GM12878 (cell line): Measurements from ENCODE around the gene PPHLN1. TPM values are rescaled to one million over a fixed set of nuclear protein-coding genes. Genes with fewer than 3 reads are reported as not detected.

ENCODE experiments used
- ATAC-seq: fragments of 200-7000 bp; cut with Tn5 transposase; 3 replicates; pipeline ENCODE4 v1.9.1; 2020; ENCODE audit warnings: mild to moderate bottlenecking, moderate library complexity
- BruUV-seq: library from RNA; stranded (reverse); fragments of 400-500 nt; replicated peaks from 2 replicates; lab custom pipeline; 2021; lab: Mats Ljungman, UMichigan
- CTCF ChIA-PET: fragments of 300-600 bp; sonication (Branson Sonifier 250); formaldehyde crosslinking; extraction: SDS; loops from one replicate; lab custom pipeline; 2021; ENCODE audit warnings: inconsistent platforms; lab: Yijun Ruan, JAX
- POLR2A ChIA-PET: fragments of 350-600 bp; formaldehyde crosslinking; extraction: SDS; loops from one replicate; lab custom pipeline; 2021; ENCODE audit warnings: inconsistent platforms; lab: Charles Lee
- RAD21 ChIA-PET: fragments of 300-600 bp; sonication (Branson Sonifier 250); formaldehyde crosslinking; loops from one replicate; lab custom pipeline; 2023; ENCODE audit warnings: antibody characterized with exemption; ENCODE audit not compliant: unreplicated experiment; lab: Charles Lee
- SMC1A ChIA-PET: fragments of 300-600 bp; sonication (Branson Sonifier 250); formaldehyde crosslinking; loops from one replicate; lab custom pipeline; 2023; ENCODE audit not compliant: unreplicated experiment, uncharacterized antibody; lab: Charles Lee
- DNase-seq: peaks from one replicate; pipeline ENCODE4 v3.0.0-alpha.2; 2011; ENCODE audit warnings: low read depth, low spot score
- FAIRE-seq: peaks from 3 replicates; lab custom pipeline; 2011; peaks lifted over from hg19 to GRCh38; lab: Jason Lieb, UNC
- H2AFZ ChIP-seq: 2 replicates; pipeline ENCODE4 v1.6.0; 2011; ENCODE audit warnings: low read depth, low read length, control low read depth; ENCODE audit not compliant: control insufficient read depth
- H3K27ac ChIP-seq: 2 replicates; pipeline ENCODE4 v1.5.1; 2011; ENCODE audit warnings: control low read depth; ENCODE audit not compliant: control insufficient read depth, insufficient read depth
- H3K27me3 ChIP-seq, 2 experiments: replicated peaks in 1 of 2; 2 replicates each; pipeline versions ENCODE4 v1.6.0 to v1.6.1; 2011; ENCODE audit warnings: low read length in 1 of 2; ENCODE audit not compliant: control insufficient read depth in 2 of 2, insufficient read depth in 2 of 2
- H3K36me3 ChIP-seq, 2 experiments: 2 replicates each; pipeline ENCODE4 v1.5.1; 2011; ENCODE audit warnings: low read length in 1 of 2; ENCODE audit not compliant: control insufficient read depth in 2 of 2, insufficient read depth in 2 of 2
- H3K4me1 ChIP-seq: 2 replicates; pipeline ENCODE4 v1.6.1; 2011; ENCODE audit warnings: mild to moderate bottlenecking, low read length, moderate library complexity, mixed read lengths; ENCODE audit not compliant: control insufficient read depth, insufficient read depth
- H3K4me2 ChIP-seq: 2 replicates; pipeline ENCODE4 v1.6.0; 2011; ENCODE audit warnings: control low read depth; ENCODE audit not compliant: control insufficient read depth, insufficient read depth
- H3K4me3 ChIP-seq: fragments of 200-600 bp; sonication (generic); 2 replicates; pipeline ENCODE4 v1.5.1; 2016
- H3K79me2 ChIP-seq: 2 replicates; pipeline ENCODE4 v1.6.0; 2011; ENCODE audit warnings: low read length; ENCODE audit not compliant: control insufficient read depth, insufficient read depth
- H3K9ac ChIP-seq: 2 replicates; pipeline ENCODE4 v1.8.0; 2011; ENCODE audit warnings: low read length, control low read depth, mixed read lengths; ENCODE audit not compliant: control insufficient read depth, insufficient read depth
- H3K9me3 ChIP-seq: replicated peaks from 3 replicates; pipeline ENCODE4 v1.5.1; 2011; ENCODE audit warnings: mild to moderate bottlenecking, low read length; ENCODE audit not compliant: control insufficient read depth, insufficient read depth
- H4K20me1 ChIP-seq: 2 replicates; pipeline ENCODE4 v1.6.0; 2011; ENCODE audit not compliant: control insufficient read depth, insufficient read depth
- EGR1 ChIP-seq, 2 experiments: IDR thresholded peaks; 1 replicate in 1 of 2; 2 replicates in 1 of 2; pipeline ENCODE4 v1.6.1; 2011 to 2012; ENCODE audit warnings: low read depth in 2 of 2, low read length in 2 of 2, borderline replicate concordance in 1 of 2, mild to moderate bottlenecking in 1 of 2, moderate library complexity in 1 of 2
- FOXM1 ChIP-seq: IDR thresholded peaks from 2 replicates; pipeline ENCODE4 v1.6.1; 2012; ENCODE audit warnings: low read depth, mild to moderate bottlenecking, inconsistent platforms, low read length, moderate library complexity
- JUNB ChIP-seq: IDR thresholded peaks from 2 replicates; pipeline ENCODE4 v1.6.1; 2016; ENCODE audit warnings: antibody characterized with exemption, mild to moderate bottlenecking
- MAX ChIP-seq: IDR thresholded peaks from 2 replicates; pipeline ENCODE4 v1.6.1; 2012; ENCODE audit warnings: low read depth, low read length, improper control_type of control experiment
- NFIC ChIP-seq: IDR thresholded peaks from 2 replicates; pipeline ENCODE4 v1.6.1; 2012; ENCODE audit warnings: low read depth, mild to moderate bottlenecking, inconsistent platforms, low read length, moderate library complexity
- NR2F1 ChIP-seq: fragments of 450-650 bp; conservative IDR thresholded peaks from 2 replicates; pipeline ENCODE4 v1.6.1; 2017; ENCODE audit warnings: mild to moderate bottlenecking
- SMARCA5 ChIP-seq: fragments of 450-650 bp; IDR thresholded peaks from 2 replicates; pipeline ENCODE4 v1.6.1; 2017; ENCODE audit warnings: mild to moderate bottlenecking
- SP1 ChIP-seq: IDR thresholded peaks from one replicate; pipeline ENCODE4 v1.6.1; 2011; ENCODE audit warnings: low read depth, low read length
- ZBTB11 ChIP-seq: fragments of 450-650 bp; formaldehyde crosslinking; IDR thresholded peaks from 2 replicates; pipeline ENCODE4 v1.5.0; 2022; ENCODE audit warnings: mild to moderate bottlenecking, missing genetic modification characterization
- ZSCAN29 ChIP-seq: fragments of 450-650 bp; IDR thresholded peaks from 2 replicates; pipeline ENCODE4 v1.6.1; 2017; ENCODE audit warnings: mild to moderate bottlenecking, moderate library complexity
- WGBS: methylation state at CpG from one replicate; pipeline ENCODE4 v1.1.6; 2016; ENCODE audit warnings: low lambda C conversion rate; ENCODE audit not compliant: insufficient replicate concordance, insufficient coverage; ENCODE audit errors: missing lambda C conversion rate; 5-methylcytosine and 5-hydroxymethylcytosine counted together
- in situ Hi-C: fragments of 300-500 bp; cut with MboI; formaldehyde crosslinking; loops from 9 replicates; pipeline ENCODE4 v1.14.3; 2018; ENCODE audit warnings: mixed read lengths
- intact Hi-C: fragments of 100-400 bp; cut with micrococcal nuclease; formaldehyde crosslinking; loops from one replicate; pipeline ENCODE4 v1.14.2; 2022; ENCODE audit not compliant: unreplicated experiment
- polyA plus RNA-seq, 11 experiments: library from polyadenylated mRNA; depleted of rRNA in 4 of 11; unstranded in 6 of 11; stranded (reverse) in 5 of 11; fragments of >200 nt; fragmentation: Nextera tagmentation in 4 of 11; fragmentation: Illumina TruSeq in 1 of 11; extraction: Ambion mirVana in 4 of 11; extraction: Trizol in 1 of 11; gene quantifications; 1 replicate in 1 of 11; 2 replicates in 10 of 11; pipeline versions ENCODE4 v1.2.1 to v1.2.3, GENCODE V29; 2011 to 2016; ENCODE audit warnings: inconsistent platforms in 2 of 11, missing spikeins in 2 of 11, low read depth in 1 of 11
- total RNA-seq, 4 experiments: library from RNA; depleted of rRNA in 3 of 4; stranded (reverse); fragments of >200 nt in 3 of 4; fragmentation: Illumina TruSeq in 1 of 4; extraction: Trizol in 1 of 4; gene quantifications; 2 replicates each; pipeline versions ENCODE4 v1.2.1 to v1.2.3, GENCODE V29; 2013 to 2021

The PPHLN1 gene
- total and polyA plus RNA-seq, 10 of the 15 experiments (the other 5 are each of a cell fraction or from before 2014, with no cell fraction given), result 73.6 to 117 (median 92.1) TPM

GRCh38 chr12:42409471-42409870 is 83.5 kb downstream of the PPHLN1 start:
- FAIRE-seq, result no peak
- no peak for TF ChIP-seq FOXM1
- TF ChIP-seq SMARCA5, result no peak
- no peak for TF ChIP-seq NFIC
- no peak for TF ChIP-seq EGR1 (IDR thresholded peaks at IDR 0.05; ENCODE audit: borderline replicate concordance in 1 of 2, low read depth in 2 of 2, low read length in 2 of 2)
- TF ChIP-seq ZBTB11 (CRISPR knock-in tag), result no peak
- no peak for TF ChIP-seq SP1
- TF ChIP-seq ZSCAN29, result no peak
- TF ChIP-seq JUNB, result no peak
- no peak for TF ChIP-seq NR2F1
- no peak for TF ChIP-seq MAX
- Histone ChIP-seq H3K9me3 (no peaks in the 10 kb centered on the region), H3K4me3 (no peak overlapping the region), H3K79me2 (no peaks in the 10 kb centered on the region), H3K27ac (no peak overlapping the region), H3K36me3 (peaks cover 0 to 3% of the 10 kb centered on the region in 2 experiments), H4K20me1 (no peaks in the 10 kb centered on the region), H3K4me1 (no peaks in the 10 kb centered on the region), H3K4me2 (no peak overlapping the region), H3K9ac (no peak overlapping the region), H2AFZ (no peak overlapping the region), H3K27me3 (no peaks in the 10 kb centered on the region)
- ChIA-PET CTCF (interaction anchor here (1.1 kb wide), 1 partner anchor 37 kb away, joined by 3 read pairs; no protein-coding TSS in a partner anchor), POLR2A (no interaction called here), RAD21 (no interaction called here), SMC1A (no interaction called here)
- intact Hi-C loops, result loop anchor here (10.0 kb wide), 1 partner anchor 165 kb away; no protein-coding TSS in a partner anchor
- in situ Hi-C loops, result no loop called here
- no TSS peak for BruUV-seq
- 98% methylated on average over 2 of the region's 2 CpGs for WGBS
- DNase-seq, result no peak
- no peak for ATAC-seq
